ENCODE measurements around the gene CYP3A5.

DNA sequence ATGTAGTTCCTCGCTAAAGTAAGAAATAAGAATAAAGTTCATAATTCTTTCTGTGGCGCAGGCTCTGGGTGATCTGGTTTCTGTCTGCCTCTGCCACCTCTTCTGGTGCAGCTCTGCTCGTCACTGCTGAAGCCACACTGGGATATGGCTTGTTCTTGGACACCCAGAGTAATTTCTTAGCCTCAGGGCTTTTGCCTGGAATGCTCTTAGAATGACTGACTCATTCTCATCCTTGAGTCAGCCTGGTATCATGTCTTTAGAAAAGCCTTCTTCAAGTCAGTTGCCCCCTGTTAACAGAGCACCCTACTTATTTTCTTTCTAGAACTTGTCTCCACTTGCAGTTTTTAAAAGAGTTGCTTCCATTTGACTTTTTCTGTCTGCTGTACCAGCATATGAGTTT lies 61.1 kb downstream of the CYP3A5 start:
- TF ChIP-seq, protein P1, sequence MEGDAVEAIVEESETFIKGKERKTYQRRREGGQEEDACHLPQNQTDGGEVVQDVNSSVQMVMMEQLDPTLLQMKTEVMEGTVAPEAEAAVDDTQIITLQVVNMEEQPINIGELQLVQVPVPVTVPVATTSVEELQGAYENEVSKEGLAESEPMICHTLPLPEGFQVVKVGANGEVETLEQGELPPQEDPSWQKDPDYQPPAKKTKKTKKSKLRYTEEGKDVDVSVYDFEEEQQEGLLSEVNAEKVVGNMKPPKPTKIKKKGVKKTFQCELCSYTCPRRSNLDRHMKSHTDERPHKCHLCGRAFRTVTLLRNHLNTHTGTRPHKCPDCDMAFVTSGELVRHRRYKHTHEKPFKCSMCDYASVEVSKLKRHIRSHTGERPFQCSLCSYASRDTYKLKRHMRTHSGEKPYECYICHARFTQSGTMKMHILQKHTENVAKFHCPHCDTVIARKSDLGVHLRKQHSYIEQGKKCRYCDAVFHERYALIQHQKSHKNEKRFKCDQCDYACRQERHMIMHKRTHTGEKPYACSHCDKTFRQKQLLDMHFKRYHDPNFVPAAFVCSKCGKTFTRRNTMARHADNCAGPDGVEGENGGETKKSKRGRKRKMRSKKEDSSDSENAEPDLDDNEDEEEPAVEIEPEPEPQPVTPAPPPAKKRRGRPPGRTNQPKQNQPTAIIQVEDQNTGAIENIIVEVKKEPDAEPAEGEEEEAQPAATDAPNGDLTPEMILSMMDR (IDR thresholded peaks at IDR 0.05; ENCODE audit: insufficient read depth, low read length), result no peak
- TF ChIP-seq, protein P2, sequence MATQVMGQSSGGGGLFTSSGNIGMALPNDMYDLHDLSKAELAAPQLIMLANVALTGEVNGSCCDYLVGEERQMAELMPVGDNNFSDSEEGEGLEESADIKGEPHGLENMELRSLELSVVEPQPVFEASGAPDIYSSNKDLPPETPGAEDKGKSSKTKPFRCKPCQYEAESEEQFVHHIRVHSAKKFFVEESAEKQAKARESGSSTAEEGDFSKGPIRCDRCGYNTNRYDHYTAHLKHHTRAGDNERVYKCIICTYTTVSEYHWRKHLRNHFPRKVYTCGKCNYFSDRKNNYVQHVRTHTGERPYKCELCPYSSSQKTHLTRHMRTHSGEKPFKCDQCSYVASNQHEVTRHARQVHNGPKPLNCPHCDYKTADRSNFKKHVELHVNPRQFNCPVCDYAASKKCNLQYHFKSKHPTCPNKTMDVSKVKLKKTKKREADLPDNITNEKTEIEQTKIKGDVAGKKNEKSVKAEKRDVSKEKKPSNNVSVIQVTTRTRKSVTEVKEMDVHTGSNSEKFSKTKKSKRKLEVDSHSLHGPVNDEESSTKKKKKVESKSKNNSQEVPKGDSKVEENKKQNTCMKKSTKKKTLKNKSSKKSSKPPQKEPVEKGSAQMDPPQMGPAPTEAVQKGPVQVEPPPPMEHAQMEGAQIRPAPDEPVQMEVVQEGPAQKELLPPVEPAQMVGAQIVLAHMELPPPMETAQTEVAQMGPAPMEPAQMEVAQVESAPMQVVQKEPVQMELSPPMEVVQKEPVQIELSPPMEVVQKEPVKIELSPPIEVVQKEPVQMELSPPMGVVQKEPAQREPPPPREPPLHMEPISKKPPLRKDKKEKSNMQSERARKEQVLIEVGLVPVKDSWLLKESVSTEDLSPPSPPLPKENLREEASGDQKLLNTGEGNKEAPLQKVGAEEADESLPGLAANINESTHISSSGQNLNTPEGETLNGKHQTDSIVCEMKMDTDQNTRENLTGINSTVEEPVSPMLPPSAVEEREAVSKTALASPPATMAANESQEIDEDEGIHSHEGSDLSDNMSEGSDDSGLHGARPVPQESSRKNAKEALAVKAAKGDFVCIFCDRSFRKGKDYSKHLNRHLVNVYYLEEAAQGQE (IDR thresholded peaks at IDR 0.05; ENCODE audit: insufficient replicate concordance, low read depth), result no peak
